C4-2B (cell line): ENCODE data around the gene GAP43.

Experiments used
- CTCF ChIP-seq: fragments of 450-650 bp; conservative IDR thresholded peaks from 2 replicates; pipeline ENCODE4 v1.5.1; 2017; ENCODE audit warnings: mild to moderate bottlenecking
- ZFX ChIP-seq: fragments of 450-650 bp; IDR thresholded peaks from 2 replicates; pipeline ENCODE4 v1.6.1; 2017

- TF ChIP-seq CTCF = no peak
- TF ChIP-seq ZFX = no peak
Measured at GRCh38 chr3:115708540-115708939, 85.2 kb downstream of the GAP43 start.
